Endodermal cell (in vitro differentiated cells): ENCODE results near the gene RAN. TPM values are rescaled to one million over a fixed set of nuclear protein-coding genes. Genes with fewer than 3 reads are reported as not detected.
"Not testable (repeated sequence)": the region's sequence is repeated elsewhere in the genome, so short reads cannot be mapped to it uniquely, and the experiment has no call there.

ENCODE experiments used
- DNase-seq: peaks from one replicate; pipeline ENCODE4 v3.0.0-alpha.2; 2017
- H3K27ac ChIP-seq: 2 replicates; pipeline ENCODE4 v1.5.1; 2013; ENCODE audit warnings: mild to moderate bottlenecking, low read depth, low read length, moderate library complexity
- H3K27me3 ChIP-seq: 2 replicates; pipeline ENCODE4 v1.6.1; 2013; ENCODE audit warnings: mild to moderate bottlenecking, low read length, moderate library complexity; ENCODE audit not compliant: insufficient read depth, control insufficient read depth, poor library complexity, severe bottlenecking
- H3K36me3 ChIP-seq: 2 replicates; pipeline ENCODE4 v1.7.0; 2013; ENCODE audit warnings: mild to moderate bottlenecking, low read length, moderate library complexity; ENCODE audit not compliant: control insufficient read depth, insufficient read depth
- H3K4me1 ChIP-seq: one replicate; pipeline ENCODE4 v1.7.0; 2013; ENCODE audit warnings: low read length; ENCODE audit not compliant: control insufficient read depth, insufficient read depth
- H3K4me3 ChIP-seq: 2 replicates; pipeline ENCODE4 v1.5.1; 2013; ENCODE audit warnings: mild to moderate bottlenecking, low read length, moderate library complexity
- H3K9ac ChIP-seq: 2 replicates; pipeline ENCODE4 v1.6.1; 2013; ENCODE audit warnings: mild to moderate bottlenecking, low read length, moderate library complexity; ENCODE audit not compliant: poor library complexity, severe bottlenecking; ENCODE audit errors: extremely low read depth
- H3K9me3 ChIP-seq: 2 replicates; pipeline ENCODE4 v1.6.1; 2013; ENCODE audit warnings: mild to moderate bottlenecking, low read length, moderate library complexity; ENCODE audit not compliant: control insufficient read depth
- H3K27ac Mint-ChIP-seq: 2 replicates; pipeline ENCODE4 v1.8.0; 2020; ENCODE audit warnings: mixed read lengths
- H3K27me3 Mint-ChIP-seq: 2 replicates; pipeline ENCODE4 v1.8.0; 2021; ENCODE audit warnings: mild to moderate bottlenecking, mixed read lengths; ENCODE audit not compliant: insufficient read depth
- H3K36me3 Mint-ChIP-seq: 2 replicates; pipeline ENCODE4 v1.8.0; 2020; ENCODE audit warnings: low read depth, mixed read lengths
- H3K4me1 Mint-ChIP-seq: 2 replicates; pipeline ENCODE4 v1.8.0; 2020; ENCODE audit warnings: mixed read lengths
- H3K4me3 Mint-ChIP-seq: 2 replicates; pipeline ENCODE4 v1.8.0; 2020; ENCODE audit warnings: mild to moderate bottlenecking, moderate library complexity, mixed read lengths
- H3K9me3 Mint-ChIP-seq: 2 replicates; pipeline ENCODE4 v1.8.0; 2020; ENCODE audit warnings: mild to moderate bottlenecking, mixed read lengths
- WGBS, 2 experiments: methylation state at CpG; one replicate each; pipeline versions ENCODE4 v1.1.5 to v1.1.7; 2013; ENCODE audit warnings: missing lambda C conversion rate in 2 of 2, mixed read lengths in 1 of 2; ENCODE audit not compliant: insufficient coverage in 1 of 2, insufficient read length in 1 of 2; 5-methylcytosine and 5-hydroxymethylcytosine counted together
- total RNA-seq, 2 donors: library from RNA; stranded (reverse); fragmentation: NEBNext Ultra II Directional in 1 of 2; extraction: Animal tissue kit (Norgen Biotek cat#: 25700) in 1 of 2; gene quantifications; 2 replicates in 1 of 2; 3 replicates in 1 of 2; pipeline ENCODE4 v1.2.1, GENCODE V29; 2021
- TF ChIP-seq, protein P1 (sequence below): fragments of 200-600 bp; sonication (generic); conservative IDR thresholded peaks from 2 replicates; pipeline ENCODE4 v1.5.0; 2021; ENCODE audit warnings: antibody characterized with exemption, mild to moderate bottlenecking

Gene RAN
- total RNA-seq, 2 donors from 2014 or later, result 1,323 to 1,383 TPM

DNA sequence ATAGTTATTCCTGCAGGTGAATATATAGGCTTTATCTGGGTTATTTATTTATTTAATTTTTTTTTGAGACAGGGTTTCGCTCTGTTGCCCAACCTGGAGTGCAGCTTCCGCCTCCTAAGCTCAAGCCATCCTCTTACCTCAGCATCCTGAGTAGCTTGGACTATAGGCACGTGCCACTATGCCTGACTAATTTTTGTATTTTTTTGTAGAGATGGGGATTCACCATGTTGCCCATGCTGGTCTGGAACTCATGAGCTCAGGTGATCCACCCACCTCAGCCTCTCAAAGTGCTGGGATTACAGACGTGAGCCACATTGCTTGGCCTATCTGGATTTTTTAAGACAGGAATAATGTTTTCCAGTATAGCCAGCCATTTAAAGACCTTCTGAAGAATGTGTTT lies 2.0 kb downstream of the RAN start:
- no peaks in the 10 kb centered on the region for H3K27me3 ChIP-seq
- H3K27ac Mint-ChIP-seq, result no peak overlapping the region
- no peak for DNase-seq
- no peaks in the 10 kb centered on the region for H3K9me3 ChIP-seq
- H3K36me3 ChIP-seq, result peaks cover 53% of the 10 kb centered on the region
- H3K4me1 Mint-ChIP-seq, result peaks cover 38% of the 10 kb centered on the region
- H3K27ac ChIP-seq, result no peak overlapping the region
- 92 to 95% methylated on average over 2 to 4 of the region's 4 CpGs for WGBS, 2 experiments
- peaks cover 3% of the 10 kb centered on the region for H3K4me1 ChIP-seq
- no peak overlapping the region for H3K9ac ChIP-seq
- H3K4me3 Mint-ChIP-seq, result peak overlapping the region; percentile 97
- peak overlapping the region; percentile 95 for H3K4me3 ChIP-seq
- TF ChIP-seq, protein P1, sequence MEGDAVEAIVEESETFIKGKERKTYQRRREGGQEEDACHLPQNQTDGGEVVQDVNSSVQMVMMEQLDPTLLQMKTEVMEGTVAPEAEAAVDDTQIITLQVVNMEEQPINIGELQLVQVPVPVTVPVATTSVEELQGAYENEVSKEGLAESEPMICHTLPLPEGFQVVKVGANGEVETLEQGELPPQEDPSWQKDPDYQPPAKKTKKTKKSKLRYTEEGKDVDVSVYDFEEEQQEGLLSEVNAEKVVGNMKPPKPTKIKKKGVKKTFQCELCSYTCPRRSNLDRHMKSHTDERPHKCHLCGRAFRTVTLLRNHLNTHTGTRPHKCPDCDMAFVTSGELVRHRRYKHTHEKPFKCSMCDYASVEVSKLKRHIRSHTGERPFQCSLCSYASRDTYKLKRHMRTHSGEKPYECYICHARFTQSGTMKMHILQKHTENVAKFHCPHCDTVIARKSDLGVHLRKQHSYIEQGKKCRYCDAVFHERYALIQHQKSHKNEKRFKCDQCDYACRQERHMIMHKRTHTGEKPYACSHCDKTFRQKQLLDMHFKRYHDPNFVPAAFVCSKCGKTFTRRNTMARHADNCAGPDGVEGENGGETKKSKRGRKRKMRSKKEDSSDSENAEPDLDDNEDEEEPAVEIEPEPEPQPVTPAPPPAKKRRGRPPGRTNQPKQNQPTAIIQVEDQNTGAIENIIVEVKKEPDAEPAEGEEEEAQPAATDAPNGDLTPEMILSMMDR, result no peak
- H3K36me3 Mint-ChIP-seq, result peaks cover 45% of the 10 kb centered on the region
- peaks cover 2% of the 10 kb centered on the region for H3K27me3 Mint-ChIP-seq
- no peaks in the 10 kb centered on the region for H3K9me3 Mint-ChIP-seq

DNA sequence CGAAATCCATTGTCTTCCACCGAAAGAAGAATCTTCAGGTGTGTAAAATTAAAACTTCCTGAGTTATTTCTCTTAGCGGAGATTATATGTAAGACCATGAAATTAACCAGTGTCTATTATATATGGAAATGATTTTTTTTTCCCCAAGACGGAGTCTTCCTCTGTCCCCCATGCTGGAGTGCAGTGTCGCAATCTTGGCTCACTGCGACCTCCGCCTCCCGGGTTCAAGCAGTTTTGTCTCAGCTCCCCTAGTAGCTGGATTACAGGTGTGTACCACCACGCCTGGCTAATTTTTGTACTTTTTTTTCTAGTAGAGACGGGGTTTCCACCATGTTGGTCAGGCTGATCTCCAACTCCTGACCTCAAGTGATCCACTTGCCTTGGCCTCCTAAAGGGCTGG lies 2.8 kb downstream of the RAN start:
- TF ChIP-seq, protein P1, result no peak
- DNase-seq, result no peak
- peak overlapping the region; percentile 97 for H3K4me3 Mint-ChIP-seq
- peak overlapping the region; percentile 72 for H3K27ac Mint-ChIP-seq
- peaks cover 38% of the 10 kb centered on the region for H3K4me1 Mint-ChIP-seq
- peak overlapping the region; percentile 95 for H3K4me3 ChIP-seq
- peaks cover 45% of the 10 kb centered on the region for H3K36me3 Mint-ChIP-seq
- H3K9me3 ChIP-seq, result no peaks in the 10 kb centered on the region
- peaks cover 2% of the 10 kb centered on the region for H3K27me3 Mint-ChIP-seq
- 94 to 97% methylated on average over 7 to 10 of the region's 10 CpGs for WGBS, 2 experiments
- H3K9ac ChIP-seq, result no peak overlapping the region
- no peak overlapping the region for H3K27ac ChIP-seq
- peaks cover 53% of the 10 kb centered on the region for H3K36me3 ChIP-seq
- no peaks in the 10 kb centered on the region for H3K27me3 ChIP-seq
- peaks cover 3% of the 10 kb centered on the region for H3K4me1 ChIP-seq
- H3K9me3 Mint-ChIP-seq, result no peaks in the 10 kb centered on the region

DNA sequence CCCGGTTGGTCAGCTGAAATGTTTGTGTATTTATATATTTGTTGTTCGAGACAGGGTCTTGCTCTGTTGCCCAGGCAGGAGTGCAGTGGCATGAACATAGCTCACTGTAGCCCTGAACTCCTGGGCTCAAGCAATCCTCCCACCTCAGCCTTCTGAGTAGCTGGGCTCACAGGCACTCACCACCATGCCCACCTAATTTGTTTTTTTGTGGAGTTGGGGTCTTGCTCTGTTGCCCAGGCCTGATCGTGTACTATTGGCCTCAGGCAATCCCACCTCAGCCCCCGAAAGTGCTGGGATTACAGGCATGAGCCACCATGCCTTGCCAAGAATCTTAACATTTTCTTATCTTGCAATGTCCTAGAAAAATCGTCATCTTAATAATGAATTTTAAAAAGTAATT lies 3.3 kb downstream of the RAN start:
- peaks cover 53% of the 10 kb centered on the region for H3K36me3 ChIP-seq
- H3K4me3 Mint-ChIP-seq, result peak overlapping the region; percentile 97
- no peak for DNase-seq

DNA sequence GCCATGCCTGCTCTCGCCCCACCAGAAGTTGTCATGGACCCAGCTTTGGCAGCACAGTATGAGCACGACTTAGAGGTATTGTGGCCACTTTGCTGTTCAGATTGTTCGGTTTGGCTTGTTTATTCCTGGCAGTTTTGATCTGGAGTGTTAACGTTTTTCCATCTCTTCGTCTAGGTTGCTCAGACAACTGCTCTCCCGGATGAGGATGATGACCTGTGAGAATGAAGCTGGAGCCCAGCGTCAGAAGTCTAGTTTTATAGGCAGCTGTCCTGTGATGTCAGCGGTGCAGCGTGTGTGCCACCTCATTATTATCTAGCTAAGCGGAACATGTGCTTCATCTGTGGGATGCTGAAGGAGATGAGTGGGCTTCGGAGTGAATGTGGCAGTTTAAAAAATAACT lies 3.8 kb downstream of the RAN start:
- 85 to 87% methylated on average over 8 to 11 of the region's 11 CpGs for WGBS, 2 experiments
- H3K9ac ChIP-seq, H3K4me1 ChIP-seq, H3K27me3 Mint-ChIP-seq, H3K4me3 Mint-ChIP-seq, DNase-seq, H3K27ac ChIP-seq, H3K9me3 Mint-ChIP-seq, H3K27me3 ChIP-seq, H3K9me3 ChIP-seq: not testable (repeated sequence)
- peaks cover 53% of the 10 kb centered on the region for H3K36me3 ChIP-seq
- peaks cover 45% of the 10 kb centered on the region for H3K36me3 Mint-ChIP-seq
- peak overlapping the region; percentile 95 for H3K4me3 ChIP-seq
- H3K4me1 Mint-ChIP-seq, result peaks cover 34% of the 10 kb centered on the region
- H3K27ac Mint-ChIP-seq, result peak overlapping the region; percentile 9

More for the DNA sequence above, 3.3 kb downstream of the RAN start:
- H3K27me3 Mint-ChIP-seq, result peaks cover 2% of the 10 kb centered on the region
- TF ChIP-seq, protein P1, result no peak
- no peaks in the 10 kb centered on the region for H3K9me3 ChIP-seq
- H3K27ac ChIP-seq, result no peak overlapping the region
- WGBS, 2 experiments, result 94 to 97% methylated on average over 4 to 5 of the region's 5 CpGs
- peaks cover 38% of the 10 kb centered on the region for H3K4me1 Mint-ChIP-seq
- H3K27me3 ChIP-seq, result no peaks in the 10 kb centered on the region
- peaks cover 3% of the 10 kb centered on the region for H3K4me1 ChIP-seq
- no peaks in the 10 kb centered on the region for H3K9me3 Mint-ChIP-seq
- H3K4me3 ChIP-seq, result peak overlapping the region; percentile 95
- H3K36me3 Mint-ChIP-seq, result peaks cover 45% of the 10 kb centered on the region
- H3K9ac ChIP-seq, result no peak overlapping the region
- no peak overlapping the region for H3K27ac Mint-ChIP-seq
